Osteoblast (primary cell): ENCODE measurements around the gene LOXL3. TPM values are rescaled to one million over a fixed set of nuclear protein-coding genes. Genes with fewer than 3 reads are reported as not detected.
A peak's percentile ranks its signal among the peaks of the same experiment; 100 is the strongest.

Source experiments
- DNase-seq: peaks from one replicate; pipeline ENCODE4 v3.0.0; 2011; ENCODE audit warnings: low spot score, mixed read lengths; ENCODE audit not compliant: insufficient read length; ENCODE audit errors: missing footprints
- H2AFZ ChIP-seq: 2 replicates; pipeline ENCODE4 v1.6.0; 2011; ENCODE audit warnings: mild to moderate bottlenecking, low read length
- H3K27ac ChIP-seq: 2 replicates; pipeline ENCODE4 v1.5.1; 2011; ENCODE audit warnings: mild to moderate bottlenecking, low read depth, low read length, moderate library complexity
- H3K27me3 ChIP-seq: 2 replicates; pipeline ENCODE4 v1.6.0; 2012; ENCODE audit warnings: mild to moderate bottlenecking, control low read depth, inconsistent platforms, low read length, moderate library complexity; ENCODE audit not compliant: insufficient read depth
- H3K36me3 ChIP-seq: 2 replicates; pipeline ENCODE4 v1.5.1; 2011; ENCODE audit warnings: mild to moderate bottlenecking, low read length, control low read depth, moderate library complexity; ENCODE audit not compliant: insufficient read depth
- H3K4me1 ChIP-seq: 2 replicates; pipeline ENCODE4 v1.5.1; 2011; ENCODE audit warnings: mild to moderate bottlenecking, low read length, control low read depth, moderate library complexity; ENCODE audit not compliant: insufficient read depth
- H3K4me2 ChIP-seq: 2 replicates; pipeline ENCODE4 v1.6.0; 2011; ENCODE audit warnings: mild to moderate bottlenecking, low read length; ENCODE audit not compliant: insufficient read depth
- H3K4me3 ChIP-seq: fragments of 200-600 bp; sonication (generic); 3 replicates; pipeline ENCODE4 v1.5.1; 2012; ENCODE audit warnings: mild to moderate bottlenecking, low read length, inconsistent platforms; ENCODE audit not compliant: insufficient read depth
- H3K79me2 ChIP-seq: 2 replicates; pipeline ENCODE4 v1.6.0; 2012; ENCODE audit warnings: mild to moderate bottlenecking, low read length, control low read depth, inconsistent platforms; ENCODE audit not compliant: insufficient read depth
- H3K9me3 ChIP-seq: 2 replicates; pipeline ENCODE4 v1.5.1; 2011; ENCODE audit warnings: low read depth, low read length, control low read depth
- H4K20me1 ChIP-seq: 2 replicates; pipeline ENCODE4 v1.6.0; 2012; ENCODE audit warnings: mild to moderate bottlenecking, low read length, control low read depth; ENCODE audit not compliant: insufficient read depth
- total RNA-seq: library from RNA; depleted of rRNA; stranded (reverse); fragments of >200 nt; gene quantifications from 2 replicates; pipeline ENCODE4 v1.2.3, GENCODE V29; 2012
- TF ChIP-seq, protein P1 (sequence below): IDR thresholded peaks from 2 replicates; pipeline ENCODE4 v1.5.1; 2011; ENCODE audit warnings: mild to moderate bottlenecking, low read depth, low read length, moderate library complexity; ENCODE audit errors: extremely low read depth

The LOXL3 gene
- total RNA-seq, 1 donor: 97.4 TPM

- Histone ChIP-seq H3K36me3 (peaks cover 14% of the 10 kb centered on the region), H3K79me2 (peaks cover 41% of the 10 kb centered on the region), H3K4me3 (peak overlapping the region; percentile 80), H2AFZ (no peak overlapping the region), H3K4me2 (peak overlapping the region; percentile 91), H3K4me1 (peaks cover 54% of the 10 kb centered on the region), H3K27me3 (no peaks in the 10 kb centered on the region), H3K27ac (peak overlapping the region; percentile 81), H4K20me1 (no peaks in the 10 kb centered on the region), H3K9me3 (no peaks in the 10 kb centered on the region)
- peak; percentile 87 for DNase-seq
- TF ChIP-seq, protein P1, sequence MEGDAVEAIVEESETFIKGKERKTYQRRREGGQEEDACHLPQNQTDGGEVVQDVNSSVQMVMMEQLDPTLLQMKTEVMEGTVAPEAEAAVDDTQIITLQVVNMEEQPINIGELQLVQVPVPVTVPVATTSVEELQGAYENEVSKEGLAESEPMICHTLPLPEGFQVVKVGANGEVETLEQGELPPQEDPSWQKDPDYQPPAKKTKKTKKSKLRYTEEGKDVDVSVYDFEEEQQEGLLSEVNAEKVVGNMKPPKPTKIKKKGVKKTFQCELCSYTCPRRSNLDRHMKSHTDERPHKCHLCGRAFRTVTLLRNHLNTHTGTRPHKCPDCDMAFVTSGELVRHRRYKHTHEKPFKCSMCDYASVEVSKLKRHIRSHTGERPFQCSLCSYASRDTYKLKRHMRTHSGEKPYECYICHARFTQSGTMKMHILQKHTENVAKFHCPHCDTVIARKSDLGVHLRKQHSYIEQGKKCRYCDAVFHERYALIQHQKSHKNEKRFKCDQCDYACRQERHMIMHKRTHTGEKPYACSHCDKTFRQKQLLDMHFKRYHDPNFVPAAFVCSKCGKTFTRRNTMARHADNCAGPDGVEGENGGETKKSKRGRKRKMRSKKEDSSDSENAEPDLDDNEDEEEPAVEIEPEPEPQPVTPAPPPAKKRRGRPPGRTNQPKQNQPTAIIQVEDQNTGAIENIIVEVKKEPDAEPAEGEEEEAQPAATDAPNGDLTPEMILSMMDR: no peak
These were observed 49.2 kb downstream of the LOXL3 start for GRCh38 chr2:74504591-74504990.

DNA sequence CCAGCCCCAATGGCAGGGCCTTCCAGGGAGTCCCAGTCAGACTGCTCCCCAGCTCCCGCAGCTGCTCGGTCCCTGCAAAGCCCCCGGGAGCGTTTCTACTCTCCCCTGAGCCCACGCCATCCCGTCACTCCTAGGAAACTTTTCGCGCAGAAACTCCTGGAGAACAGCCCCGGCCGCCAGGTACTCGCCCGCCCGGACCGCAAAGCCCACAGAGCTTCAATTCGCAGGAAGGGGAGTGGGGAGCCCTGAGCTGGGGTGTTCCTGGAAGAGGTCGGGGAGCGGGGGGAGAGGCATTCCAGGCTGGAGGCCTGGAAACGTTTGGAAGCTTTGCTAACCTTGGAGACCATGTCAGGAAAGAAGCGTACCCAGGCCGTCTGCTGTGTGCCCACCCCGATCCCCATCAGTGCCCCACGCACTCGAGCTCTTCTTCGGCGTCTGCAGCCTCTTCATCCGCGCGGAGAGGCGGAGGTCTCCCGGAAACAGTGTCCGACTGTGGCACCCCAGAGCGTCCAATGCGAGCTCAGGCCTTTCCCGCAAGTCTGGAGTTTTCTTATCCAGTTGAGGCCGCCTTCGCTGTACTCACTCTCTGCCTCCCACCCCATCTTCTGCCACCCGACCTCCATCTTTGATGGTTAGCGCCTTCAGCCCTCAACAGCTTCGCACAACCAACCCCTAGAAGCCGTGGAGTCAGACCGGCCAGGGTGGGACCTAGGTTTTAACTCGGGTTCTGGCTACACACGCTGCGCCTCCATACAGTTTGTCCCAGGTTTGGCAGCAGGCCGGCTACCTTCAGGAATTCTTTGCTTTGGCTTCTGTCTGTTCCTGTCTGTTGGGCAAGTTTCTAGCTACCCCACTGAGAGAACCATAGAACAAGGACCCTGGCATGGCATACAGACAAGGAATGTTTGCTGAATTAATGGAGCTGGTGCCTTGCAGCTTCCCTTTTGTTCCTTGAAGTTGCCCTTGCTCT, 50.0 kb downstream of the LOXL3 start:
- H4K20me1 ChIP-seq: no peaks in the 10 kb centered on the region
- H2AFZ ChIP-seq: peak overlapping the region; percentile 82
- H3K9me3 ChIP-seq: no peaks in the 10 kb centered on the region
- H3K4me2 ChIP-seq: peak overlapping the region; percentile 91
- TF ChIP-seq, protein P1: no peak
- H3K27me3 ChIP-seq: no peaks in the 10 kb centered on the region
- H3K79me2 ChIP-seq: peaks cover 41% of the 10 kb centered on the region
- H3K36me3 ChIP-seq: peaks cover 14% of the 10 kb centered on the region
- peak overlapping the region; percentile 81 for H3K27ac ChIP-seq
- H3K4me3 ChIP-seq: peak overlapping the region; percentile 80
- DNase-seq: peak; percentile 86
- peaks cover 54% of the 10 kb centered on the region for H3K4me1 ChIP-seq

DNA sequence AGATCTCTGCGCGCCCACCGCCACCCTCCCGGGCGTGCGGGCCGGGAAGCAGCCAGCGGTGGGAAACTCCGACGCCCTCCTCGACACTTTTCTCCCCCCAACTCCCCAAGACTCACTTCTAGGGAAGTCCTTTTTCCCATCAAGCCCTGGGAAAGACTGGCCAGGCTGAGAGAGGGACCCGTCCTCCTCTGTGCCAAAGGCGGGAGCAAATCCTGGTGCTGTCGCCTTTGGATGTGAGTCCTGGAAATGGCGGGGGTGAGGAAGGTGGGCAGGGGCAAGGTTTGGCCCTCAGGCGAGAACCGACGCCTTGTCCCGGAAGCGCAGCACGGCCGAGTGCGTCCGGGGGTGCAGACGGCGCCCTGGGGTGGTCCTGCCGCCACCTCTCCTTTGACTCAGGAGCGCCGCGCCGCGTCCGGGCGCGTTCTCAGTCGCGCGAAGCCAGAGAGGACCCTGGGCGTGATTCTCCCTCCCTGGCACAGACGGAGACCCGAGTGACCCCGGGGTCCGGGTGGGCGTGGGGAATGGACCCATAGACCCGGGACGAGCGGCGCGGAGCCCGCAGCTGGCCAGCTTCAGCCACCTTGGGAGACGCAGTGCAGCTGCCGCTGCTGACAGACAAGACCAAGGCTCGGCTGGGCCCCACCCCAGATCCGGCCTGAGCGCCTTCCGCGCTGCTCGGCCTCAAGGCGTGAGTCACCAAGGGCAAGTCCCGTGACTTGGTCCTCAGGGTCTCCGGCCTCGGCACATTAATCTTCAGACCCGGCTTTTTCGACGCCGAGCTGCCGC, 50.8 kb downstream of the LOXL3 start:
- Histone ChIP-seq H3K4me1 (peaks cover 53% of the 10 kb centered on the region), H4K20me1 (no peaks in the 10 kb centered on the region), H2AFZ (peak overlapping the region; percentile 82), H3K4me2 (peak overlapping the region; percentile 91), H3K27me3 (no peaks in the 10 kb centered on the region), H3K79me2 (peaks cover 41% of the 10 kb centered on the region), H3K36me3 (peaks cover 14% of the 10 kb centered on the region), H3K4me3 (peak overlapping the region; percentile 80), H3K9me3 (no peaks in the 10 kb centered on the region), H3K27ac (peak overlapping the region; percentile 81)
- TF ChIP-seq, protein P1: peak; percentile 16
- peak; percentile 99 for DNase-seq
